GM21786 (cell line): ENCODE results near the gene UNCX.

ENCODE experiments used
- ATAC-seq: cut with Tn5 transposase; IDR thresholded peaks from one replicate; pipeline ENCODE4 v1.9.1; 2021; ENCODE audit not compliant: unreplicated experiment

The UNCX gene

GRCh38 chr7:1214516-1214915 is 18.2 kb upstream of the UNCX start:
- no peak for ATAC-seq

DNA sequence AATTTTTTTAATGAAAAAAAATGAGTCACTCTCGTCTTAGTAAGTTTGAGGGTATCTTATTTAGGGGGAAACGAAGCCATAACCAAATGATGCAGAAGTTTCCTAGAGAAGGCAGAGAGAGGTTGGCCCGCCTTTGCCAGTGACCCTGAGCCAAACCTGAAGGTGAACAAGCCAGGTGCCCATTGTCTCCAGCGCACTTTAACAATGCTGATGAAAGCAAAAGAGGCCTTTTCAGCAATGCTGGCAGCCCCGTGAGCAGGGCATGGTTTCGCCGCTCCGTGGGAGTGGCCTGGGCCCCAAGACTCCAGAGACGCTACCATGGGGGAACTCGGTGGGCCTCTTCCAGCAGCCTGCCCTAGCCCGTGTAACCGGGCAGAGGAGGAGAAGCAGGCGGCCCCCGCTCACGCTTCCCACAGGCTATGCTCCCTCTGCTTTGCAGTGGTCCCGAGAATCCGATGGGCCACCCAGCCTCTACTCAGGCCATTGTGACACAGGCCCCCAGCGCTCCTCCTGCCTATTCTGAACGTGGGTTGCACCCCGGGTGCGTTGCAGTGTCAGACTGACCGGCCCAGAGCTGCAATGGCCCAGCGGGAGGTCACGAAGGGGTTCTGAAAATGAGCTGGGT is 14.0 kb upstream of the UNCX start:
- no peak for ATAC-seq

DNA sequence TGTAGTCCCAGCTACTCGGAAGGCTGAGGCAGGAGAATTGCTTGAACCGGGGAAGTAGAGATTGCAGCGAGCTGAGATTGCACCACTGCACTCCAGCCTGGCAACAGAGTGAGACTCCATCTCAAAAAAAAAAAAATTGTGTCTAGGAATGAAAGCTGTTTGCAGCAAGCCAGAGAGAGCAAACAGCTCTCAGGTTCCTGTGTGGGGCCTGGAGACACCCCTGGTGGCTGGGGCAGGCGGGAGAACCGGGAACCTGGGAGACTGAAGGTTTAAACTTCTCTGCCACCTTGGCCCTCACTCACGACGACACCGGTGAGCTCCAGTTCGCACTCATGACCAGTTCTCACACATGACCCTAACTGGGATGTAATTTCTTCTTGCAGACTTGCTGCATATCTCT is 13.2 kb upstream of the UNCX start:
- no peak for ATAC-seq

DNA sequence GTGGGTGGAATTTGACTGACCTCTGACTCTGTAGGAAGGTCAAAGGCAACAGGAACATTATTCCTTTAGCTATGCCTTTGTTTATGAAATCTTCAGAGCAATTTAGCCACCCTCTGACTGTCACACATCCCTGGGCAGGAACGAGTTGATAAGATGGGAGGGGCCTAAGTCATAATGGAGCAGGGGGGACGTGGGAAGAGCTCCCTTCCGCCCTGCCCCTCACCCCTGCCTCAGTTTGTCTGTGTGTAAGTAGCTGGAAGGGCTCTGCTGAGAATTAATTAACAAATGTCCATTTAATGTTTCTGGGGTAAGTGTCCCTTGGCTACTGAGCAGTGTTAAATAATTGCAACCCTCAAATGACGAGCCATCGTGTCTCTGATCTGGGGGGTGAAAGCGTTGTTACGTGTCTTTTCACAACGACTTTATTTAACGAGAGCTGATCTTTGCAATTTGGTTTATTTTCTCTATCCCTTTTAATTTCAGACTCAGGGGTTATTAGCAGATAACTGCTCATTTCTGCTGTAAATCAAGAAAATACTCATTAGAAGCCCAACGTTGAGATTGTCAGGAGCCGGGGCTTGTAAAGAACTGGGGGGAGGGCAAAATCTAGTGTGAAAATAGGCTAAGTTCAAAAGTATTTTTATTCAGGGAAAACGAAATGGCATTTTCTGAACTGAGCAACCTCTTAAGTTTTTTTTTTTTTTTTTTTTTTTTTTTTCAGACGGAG is 12.5 kb upstream of the UNCX start:
- ATAC-seq, result no peak

GRCh38 chr7:1220977-1221745 is 11.5 kb upstream of the UNCX start:
- no peak for ATAC-seq

GRCh38 chr7:1223196-1223981 is 9.3 kb upstream of the UNCX start:
- ATAC-seq, result no peak

DNA sequence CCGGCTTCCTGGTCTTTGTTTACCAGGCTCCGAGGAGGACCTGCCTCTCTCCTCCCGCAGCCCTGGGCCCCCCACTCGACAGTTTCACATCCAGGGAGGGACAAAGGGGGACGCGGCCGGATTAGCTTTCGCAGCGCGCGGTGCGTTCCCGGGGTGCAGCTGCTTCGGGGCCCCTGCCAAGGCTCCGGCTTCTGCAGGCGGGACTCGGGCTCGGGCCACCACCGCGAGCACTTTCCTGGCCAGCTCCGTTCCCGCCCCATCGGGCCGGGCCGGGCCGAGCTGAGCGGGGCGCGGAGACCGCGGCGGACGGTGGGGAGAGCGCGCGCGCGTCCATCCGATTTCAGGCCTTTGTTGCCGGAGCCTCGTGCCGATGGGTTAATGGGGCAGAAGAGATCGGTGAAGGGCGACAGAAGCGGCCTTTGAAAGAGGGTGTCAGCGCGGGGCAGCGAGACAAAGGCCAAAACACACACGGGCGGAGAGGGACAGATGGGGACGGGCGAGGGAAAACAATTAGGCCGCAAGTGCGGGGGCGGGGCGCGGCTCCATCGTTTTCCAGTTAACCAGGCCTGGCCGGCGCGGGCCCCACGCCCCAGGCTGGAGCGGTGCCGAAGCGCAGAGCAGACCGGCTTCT is 8.5 kb upstream of the UNCX start:
- no peak for ATAC-seq

GRCh38 chr7:1225030-1225429 is 7.6 kb upstream of the UNCX start:
- no peak for ATAC-seq

- ATAC-seq, result no peak
These were observed 7.1 kb upstream of the UNCX start for GRCh38 chr7:1225441-1226185.

GRCh38 chr7:1226186-1226901 is 6.3 kb upstream of the UNCX start:
- ATAC-seq, result no peak

DNA sequence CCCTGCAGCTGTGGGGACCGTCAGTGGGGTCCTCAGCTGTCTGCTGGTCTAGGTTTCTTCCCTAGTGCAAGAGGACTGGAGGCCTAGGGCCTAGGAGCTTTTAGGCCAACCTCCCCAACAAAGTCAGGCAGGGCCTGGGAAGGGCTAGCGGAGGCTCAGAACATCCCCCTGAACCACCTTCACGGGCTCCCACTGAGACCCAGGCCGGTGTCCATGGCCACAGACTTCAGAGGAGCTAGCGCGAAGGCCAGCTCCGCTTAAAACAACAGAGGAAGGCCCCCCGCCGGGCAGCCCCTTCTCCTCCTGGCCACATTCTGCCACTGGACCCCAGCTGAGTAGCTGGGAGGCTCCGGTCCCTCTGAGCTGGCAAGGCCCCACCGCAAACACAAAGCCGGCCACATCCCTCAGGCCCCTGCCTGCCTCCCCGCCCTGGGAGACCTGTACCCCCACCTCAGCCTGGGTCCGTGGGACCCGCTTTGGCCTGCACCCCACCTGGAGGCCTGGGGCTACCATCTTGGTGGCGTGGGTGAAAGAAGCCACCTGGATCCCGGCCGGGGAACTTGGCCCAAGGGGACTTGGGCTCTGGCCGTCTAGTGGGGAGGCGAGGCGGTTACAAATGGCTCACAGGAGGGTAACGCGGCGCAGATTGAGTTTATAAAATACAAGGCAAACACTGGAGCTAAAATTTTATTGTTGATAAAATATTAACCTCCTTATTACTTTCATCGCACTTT is 5.4 kb upstream of the UNCX start:
- no peak for ATAC-seq

DNA sequence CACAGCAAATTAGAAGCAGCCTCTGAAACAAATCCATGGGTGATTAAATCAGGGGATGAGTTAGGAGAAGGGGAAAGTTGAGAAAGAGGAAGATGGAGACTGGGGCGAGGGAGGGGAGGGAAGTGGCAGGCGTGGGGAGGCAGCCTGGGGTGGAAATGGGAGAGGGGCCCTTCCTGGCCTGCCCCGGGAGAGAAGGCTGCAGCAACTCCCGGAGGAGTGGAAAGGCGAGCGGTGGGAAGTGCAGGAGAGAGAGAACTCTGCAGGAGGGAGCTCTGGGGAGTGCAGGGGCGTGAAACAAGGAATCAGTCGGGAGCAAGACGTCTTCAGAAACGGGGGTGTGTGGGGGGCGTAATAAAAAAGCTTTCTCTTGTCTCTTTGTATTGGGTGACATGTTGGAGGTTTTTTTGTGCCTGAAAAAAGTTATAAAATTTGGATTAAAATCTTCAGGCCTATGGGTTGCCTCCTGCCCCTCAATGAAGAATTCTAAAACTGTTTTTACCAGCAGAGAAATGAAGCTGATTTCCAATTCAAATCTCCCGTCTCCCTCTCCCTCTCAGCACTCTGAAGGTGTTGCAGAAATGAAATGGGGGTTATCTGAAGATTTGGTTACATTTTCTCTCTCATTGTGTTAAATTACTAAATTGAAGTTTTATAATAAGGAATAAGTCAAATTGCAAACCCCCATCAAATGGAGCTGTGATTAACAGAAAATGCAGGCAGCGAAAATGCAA is 4.7 kb upstream of the UNCX start:
- no peak for ATAC-seq

DNA sequence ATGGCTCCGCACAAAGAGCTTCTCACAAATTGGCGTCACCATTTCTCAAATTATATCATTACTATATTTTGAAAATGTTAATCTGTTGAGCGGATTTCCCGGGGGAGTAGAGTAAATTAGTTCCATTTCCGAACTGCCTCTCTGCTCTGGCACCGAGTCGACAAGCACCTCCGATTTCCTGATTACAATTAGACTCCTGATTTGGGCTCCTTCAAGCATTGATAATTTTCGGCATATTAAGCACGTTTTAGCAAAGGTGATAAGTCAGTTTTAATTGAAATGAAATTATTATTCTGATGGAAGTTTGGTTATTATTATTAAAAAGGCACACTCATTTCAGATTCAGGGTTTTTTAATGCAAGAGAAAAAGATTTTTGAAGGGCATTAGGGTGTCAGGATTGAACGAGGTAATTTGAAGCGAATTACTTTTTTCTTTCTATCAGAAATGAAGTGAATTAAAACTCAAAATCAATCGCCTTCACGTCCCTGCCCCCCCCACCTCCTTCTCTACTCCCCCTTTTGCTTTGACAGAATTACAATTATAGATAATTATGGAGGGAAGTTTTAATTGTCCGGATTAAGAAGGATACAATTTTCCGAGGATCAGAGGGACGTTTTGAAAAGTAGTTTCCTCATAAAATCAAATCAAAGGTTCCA is 4.0 kb upstream of the UNCX start:
- ATAC-seq, result no peak

DNA sequence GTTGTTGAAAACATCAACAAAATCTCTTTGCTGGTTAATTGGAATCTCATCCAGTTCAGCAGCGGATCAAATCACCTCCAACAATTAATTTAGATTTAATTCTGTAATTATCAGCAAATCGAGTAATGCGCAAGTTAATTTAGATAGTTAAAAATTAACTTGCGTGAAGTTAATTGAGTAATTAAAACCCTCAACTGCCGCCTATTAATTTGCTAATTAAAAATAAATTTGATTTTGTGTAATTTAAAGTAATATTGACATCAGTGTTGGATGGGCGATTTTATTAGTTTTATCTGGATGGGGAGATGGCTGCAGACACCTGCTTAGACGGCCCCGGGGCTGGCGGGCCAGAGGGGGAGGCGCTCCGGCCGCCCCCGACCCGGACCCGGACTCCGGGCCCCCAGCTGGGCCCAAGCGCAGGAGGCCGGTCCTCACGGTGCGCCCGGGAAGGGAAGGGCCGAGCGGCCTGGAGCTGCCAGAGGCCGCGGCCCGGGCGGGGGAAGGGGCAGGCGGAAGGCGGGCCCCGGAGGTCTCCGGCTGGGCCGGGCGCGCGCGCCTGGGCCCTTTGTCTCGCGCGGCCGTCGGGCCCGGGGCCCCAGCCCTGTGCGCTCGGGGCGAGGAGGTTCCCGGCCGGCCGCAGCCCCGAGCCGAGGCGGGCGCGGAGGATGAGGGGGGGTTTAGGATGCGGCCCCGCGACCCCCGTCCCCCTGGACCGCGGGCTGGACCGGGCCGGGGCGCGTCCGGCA is 3.3 kb upstream of the UNCX start:
- no peak for ATAC-seq

- no peak for ATAC-seq
These were observed 2.7 kb upstream of the UNCX start for GRCh38 chr7:1229956-1230355.

DNA sequence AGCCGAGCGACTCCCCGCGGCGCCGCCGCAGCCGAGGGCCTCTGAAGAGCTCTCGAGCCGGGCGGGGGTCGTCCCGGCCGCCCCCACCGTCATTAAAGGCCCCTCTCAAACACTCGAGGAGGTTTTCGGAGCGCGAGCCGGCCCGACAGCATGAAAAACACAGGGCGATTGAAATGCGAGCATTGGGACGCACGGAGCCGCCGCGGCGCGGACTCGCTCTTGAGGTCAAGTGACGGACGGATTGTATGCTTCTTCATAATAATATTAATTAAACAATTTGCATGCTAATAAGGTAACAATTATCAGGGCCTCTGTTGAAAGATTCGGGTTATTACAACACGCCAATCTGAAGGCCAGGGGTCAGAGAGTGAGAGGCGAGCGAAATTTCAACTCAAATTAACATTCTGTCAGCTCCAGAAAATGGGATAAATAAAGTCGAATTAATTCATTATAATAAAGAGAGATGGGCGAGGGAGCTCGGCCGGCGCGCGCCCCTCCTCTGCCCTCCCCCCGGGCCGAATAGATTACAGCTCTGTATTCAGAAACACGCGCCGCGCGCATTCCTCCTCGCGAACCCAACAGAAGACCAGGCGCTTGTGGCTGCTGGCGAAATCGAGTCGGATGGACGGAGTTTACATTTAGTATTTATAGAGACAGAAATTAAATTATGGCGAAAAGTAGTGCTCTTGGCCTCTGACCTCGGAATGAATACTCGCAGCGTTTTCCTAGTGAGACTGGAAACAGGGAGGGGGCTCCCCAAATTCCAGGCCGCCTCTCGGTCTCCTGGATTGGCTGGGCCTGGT is 2.1 kb upstream of the UNCX start:
- ATAC-seq, result no peak
